ENCODE data around the gene NPC2. TPM values are rescaled to one million over a fixed set of nuclear protein-coding genes. Genes with fewer than 3 reads are reported as not detected.

NPC2 gene
- total and polyA plus RNA-seq, 4 donors, result 204 to 389 (median 261) TPM

DNA sequence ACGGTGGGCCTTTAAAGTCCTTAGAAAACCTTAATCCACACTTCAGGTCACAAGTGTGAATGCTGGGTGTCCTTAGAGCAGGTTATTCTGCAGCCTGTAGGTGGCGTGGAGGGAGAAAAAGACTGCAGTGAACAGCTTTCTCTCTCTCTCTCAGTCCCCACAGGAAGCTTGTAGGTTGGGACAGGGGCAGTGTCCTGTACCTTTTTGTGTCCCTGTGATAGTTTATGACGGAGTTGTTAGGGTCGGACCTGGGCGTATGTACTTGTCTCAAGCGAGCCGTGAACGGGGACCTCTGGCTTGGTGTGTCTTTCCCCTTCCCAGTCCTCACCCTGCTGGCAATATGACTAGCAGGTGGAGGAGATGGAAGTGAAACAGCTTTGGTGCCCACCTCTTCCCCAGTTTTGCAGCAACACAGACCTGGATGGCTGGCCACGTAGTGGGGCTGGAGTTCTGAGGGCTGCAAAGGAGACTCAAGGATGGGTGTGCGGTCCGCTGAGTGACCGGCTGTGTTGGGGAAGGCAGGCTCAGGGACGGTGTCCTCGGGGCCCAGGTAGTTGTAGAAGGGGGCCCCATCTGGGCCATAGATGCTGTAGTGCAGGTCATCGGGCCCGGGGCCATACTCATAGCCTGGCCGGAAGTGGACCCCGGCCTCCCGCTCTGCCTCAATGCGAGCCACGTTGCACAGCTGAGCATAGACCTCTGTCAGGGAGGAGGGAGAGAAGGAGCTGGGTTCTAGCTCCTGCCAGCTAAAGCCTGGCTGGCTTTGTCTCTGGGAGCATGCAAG is 9.3 kb upstream of the NPC2 start:
- WGBS, 2 donors, result 70 to 76% methylated on average over 21 of the region's 21 CpGs
- no peaks in the 10 kb centered on the region for H3K9me3 ChIP-seq (ENCODE audit: control insufficient read depth, low read length)
- H3K36me3 ChIP-seq (ENCODE audit: control insufficient read depth in 1 of 2, insufficient read depth in 2 of 2, low read length in 1 of 2), result peaks cover 0 to 11% of the 10 kb centered on the region in 2 donors
- no peaks in the 10 kb centered on the region for H3K4me1 ChIP-seq (ENCODE audit: control insufficient read depth in 1 of 2, insufficient read depth in 2 of 2, low read length in 2 of 2)
- intact Hi-C loops (cut with DNase I), result loop anchor here (5.0 to 10.0 kb wide), 3 partner anchors 105 to 212 kb away; partner anchors contain the start of genes AREL1 (in 2 of the 2) and FCF1 (in 2 of the 2)
- H3K27me3 ChIP-seq (ENCODE audit: control insufficient read depth in 1 of 2, insufficient read depth in 2 of 2, low read length in 1 of 2), result no peaks in the 10 kb centered on the region
- H3K27ac ChIP-seq (ENCODE audit: low read depth in 1 of 2, low read length in 2 of 2), result no peak overlapping the region
- ATAC-seq (ENCODE audit: low FRiP score) (no peak), DNase-seq (peak; percentile 49 to 50)
- no peak overlapping the region for H3K4me3 ChIP-seq (ENCODE audit: low read length in 2 of 2)

DNA sequence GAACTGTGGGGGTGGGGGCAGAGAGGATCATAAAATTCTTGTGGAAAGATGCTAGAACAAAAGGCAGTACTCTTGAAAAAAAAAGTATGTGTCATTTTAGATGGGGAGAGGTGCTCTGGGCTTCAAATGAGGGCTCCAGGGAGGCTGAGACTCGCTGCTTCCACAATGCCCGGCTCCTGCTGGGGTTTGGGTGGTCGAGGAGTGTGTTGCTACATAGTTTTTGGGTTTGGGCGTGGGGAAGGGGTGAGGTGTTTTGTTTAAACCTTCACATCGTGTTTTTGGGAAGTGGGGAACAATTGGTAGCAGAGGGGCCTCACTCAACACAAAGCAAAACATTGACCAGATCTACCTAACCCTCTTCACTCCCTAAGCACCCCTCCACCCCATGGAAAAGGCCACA is 8.6 kb upstream of the NPC2 start:
- DNase-seq (no peak), ATAC-seq (ENCODE audit: low FRiP score) (no peak)
- Histone ChIP-seq H3K9me3 (ENCODE audit: control insufficient read depth, low read length) (no peaks in the 10 kb centered on the region), H3K27me3 (ENCODE audit: control insufficient read depth in 1 of 2, insufficient read depth in 2 of 2, low read length in 1 of 2) (no peaks in the 10 kb centered on the region), H3K27ac (ENCODE audit: low read depth in 1 of 2, low read length in 2 of 2) (peak overlapping the region in 1 of 2 donors; percentile 4), H3K36me3 (ENCODE audit: control insufficient read depth in 1 of 2, insufficient read depth in 2 of 2, low read length in 1 of 2) (peaks cover 0 to 11% of the 10 kb centered on the region in 2 donors), H3K4me1 (ENCODE audit: control insufficient read depth in 1 of 2, insufficient read depth in 2 of 2, low read length in 2 of 2) (no peaks in the 10 kb centered on the region), H3K4me3 (ENCODE audit: low read length in 2 of 2) (no peak overlapping the region)
- intact Hi-C loops (cut with DNase I), result loop anchor here (2.0 to 10.0 kb wide), 4 partner anchors 106 to 213 kb away; partner anchors contain the start of genes AREL1 (in 2 of the 2) and FCF1 (in 2 of the 2)
- WGBS, 2 donors, result 69 to 73% methylated on average over 5 of the region's 5 CpGs

- DNase-seq (peak; percentile 84 to 94), ATAC-seq (ENCODE audit: low FRiP score) (peak; percentile 60)
- Histone ChIP-seq H3K27ac (ENCODE audit: low read depth in 1 of 2, low read length in 2 of 2) (peak overlapping the region in 1 of 2 donors; percentile 24), H3K9me3 (ENCODE audit: control insufficient read depth, low read length) (no peaks in the 10 kb centered on the region), H3K27me3 (ENCODE audit: control insufficient read depth in 1 of 2, insufficient read depth in 2 of 2, low read length in 1 of 2) (no peaks in the 10 kb centered on the region), H3K36me3 (ENCODE audit: control insufficient read depth in 1 of 2, insufficient read depth in 2 of 2, low read length in 1 of 2) (peaks cover 0 to 11% of the 10 kb centered on the region in 2 donors), H3K4me1 (ENCODE audit: control insufficient read depth in 1 of 2, insufficient read depth in 2 of 2, low read length in 2 of 2) (no peaks in the 10 kb centered on the region), H3K4me3 (ENCODE audit: low read length in 2 of 2) (no peak overlapping the region)
- intact Hi-C loops (cut with DNase I), result loop anchor here (2.0 to 10.0 kb wide), 4 partner anchors 106 to 214 kb away; partner anchors contain the start of genes AREL1 (in 2 of the 2) and FCF1 (in 2 of the 2)
- 55 to 57% methylated on average over 16 of the region's 16 CpGs for WGBS, 2 donors
Measured at GRCh38 chr14:74501135-74501614, 8.1 kb upstream of the NPC2 start.

- Histone ChIP-seq H3K4me1 (ENCODE audit: control insufficient read depth in 1 of 2, insufficient read depth in 2 of 2, low read length in 2 of 2) (no peaks in the 10 kb centered on the region), H3K9me3 (ENCODE audit: control insufficient read depth, low read length) (no peaks in the 10 kb centered on the region), H3K27ac (ENCODE audit: low read depth in 1 of 2, low read length in 2 of 2) (peak overlapping the region in 1 of 2 donors; percentile 24), H3K4me3 (ENCODE audit: low read length in 2 of 2) (no peak overlapping the region), H3K27me3 (ENCODE audit: control insufficient read depth in 1 of 2, insufficient read depth in 2 of 2, low read length in 1 of 2) (no peaks in the 10 kb centered on the region), H3K36me3 (ENCODE audit: control insufficient read depth in 1 of 2, insufficient read depth in 2 of 2, low read length in 1 of 2) (peaks cover 0 to 11% of the 10 kb centered on the region in 2 donors)
- DNase-seq (peak; percentile 38 to 61), ATAC-seq (ENCODE audit: low FRiP score) (peak; percentile 2)
- intact Hi-C loops (cut with DNase I), result loop anchor here (2.0 to 10.0 kb wide), 4 partner anchors 107 to 214 kb away; partner anchors contain the start of genes AREL1 (in 2 of the 2) and FCF1 (in 2 of the 2)
- 73 to 76% methylated on average over 10 of the region's 10 CpGs for WGBS, 2 donors
Measured at GRCh38 chr14:74500417-74501134, 7.5 kb upstream of the NPC2 start.

DNA sequence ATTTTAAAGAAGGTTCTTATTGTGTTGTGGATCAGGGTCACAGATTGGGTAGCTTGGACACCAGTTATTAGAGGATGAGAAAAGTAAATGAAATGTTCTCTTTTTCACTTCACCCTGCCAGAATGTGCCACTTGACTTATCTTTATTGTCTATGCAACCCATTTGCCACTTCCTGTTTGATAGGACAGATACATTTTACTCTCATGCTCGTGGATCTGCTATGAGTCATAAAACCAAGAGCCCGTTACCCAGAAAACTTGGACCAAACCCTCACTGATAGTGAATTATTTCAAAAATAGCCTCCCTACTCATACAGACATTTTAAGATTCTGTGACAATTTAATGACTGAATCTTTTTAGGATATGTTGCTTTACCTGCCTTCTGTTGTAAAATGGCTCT is 2.3 kb upstream of the NPC2 start:
- H3K36me3 ChIP-seq (ENCODE audit: control insufficient read depth in 1 of 2, insufficient read depth in 2 of 2, low read length in 1 of 2), result peaks cover 0 to 1% of the 10 kb centered on the region in 2 donors

GRCh38 chr14:74493343-74494261 is 497 bp upstream of the NPC2 start, which contains the start of gene ISCA2:
ISCA2 (plus strand) TSS chr14:74493765; CDS start chr14:74493775, 10 bp downstream.
- H3K27me3 ChIP-seq (ENCODE audit: control insufficient read depth in 1 of 2, insufficient read depth in 2 of 2, low read length in 1 of 2), result no peaks in the 10 kb centered on the region
- ATAC-seq (ENCODE audit: low FRiP score), result peak; percentile 98
- DNase-seq, result peak; percentile 100
- WGBS, 2 donors, result 0 to 1% methylated on average over 60 to 73 of the region's 73 CpGs
- no peaks in the 10 kb centered on the region for H3K36me3 ChIP-seq (ENCODE audit: control insufficient read depth in 1 of 2, insufficient read depth in 2 of 2, low read length in 1 of 2)
- H3K4me1 ChIP-seq (ENCODE audit: control insufficient read depth in 1 of 2, insufficient read depth in 2 of 2, low read length in 2 of 2), result peaks cover 4 to 5% of the 10 kb centered on the region in 2 donors
- peak within 1 kb of the TSS in 1 of 2 donors; percentile 69 for H3K27ac ChIP-seq (ENCODE audit: low read depth in 1 of 2, low read length in 2 of 2)
- H3K4me3 ChIP-seq (ENCODE audit: low read length in 2 of 2), result peak within 1 kb of the TSS; percentile 62 to 88
- H3K9me3 ChIP-seq (ENCODE audit: control insufficient read depth, low read length), result no peaks in the 10 kb centered on the region
- intact Hi-C loops (cut with DNase I), result loop anchor here in 1 of 2 donors (10.0 kb wide), 1 partner anchor 301 kb away; no protein-coding TSS in a partner anchor

More for the DNA sequence above, 2.3 kb upstream of the NPC2 start:
- DNase-seq, result no peak
- intact Hi-C loops (cut with DNase I), result loop anchor here in 1 of 2 donors (10.0 kb wide), 1 partner anchor 299 kb away; no protein-coding TSS in a partner anchor
- 0 to 3% methylated on average over 2 of the region's 2 CpGs for WGBS, 2 donors
- Histone ChIP-seq H3K4me1 (ENCODE audit: control insufficient read depth in 1 of 2, insufficient read depth in 2 of 2, low read length in 2 of 2) (peaks cover 4 to 5% of the 10 kb centered on the region in 2 donors), H3K9me3 (ENCODE audit: control insufficient read depth, low read length) (no peaks in the 10 kb centered on the region), H3K27ac (ENCODE audit: low read depth in 1 of 2, low read length in 2 of 2) (no peak overlapping the region), H3K27me3 (ENCODE audit: control insufficient read depth in 1 of 2, insufficient read depth in 2 of 2, low read length in 1 of 2) (no peaks in the 10 kb centered on the region), H3K4me3 (ENCODE audit: low read length in 2 of 2) (no peak overlapping the region)
- ATAC-seq (ENCODE audit: low FRiP score), result no peak

GRCh38 chr14:74491956-74492775 is 939 bp downstream of the NPC2 start:
- no peak for DNase-seq
- intact Hi-C loops (cut with DNase I), result loop anchor here in 1 of 2 donors (10.0 kb wide), 1 partner anchor 303 kb away; no protein-coding TSS in a partner anchor
- 8% methylated on average over 20 of the region's 20 CpGs for WGBS, 2 donors
- H3K9me3 ChIP-seq (ENCODE audit: control insufficient read depth, low read length), result no peaks in the 10 kb centered on the region
- no peak overlapping the region for H3K27ac ChIP-seq (ENCODE audit: low read depth in 1 of 2, low read length in 2 of 2)
- H3K36me3 ChIP-seq (ENCODE audit: control insufficient read depth in 1 of 2, insufficient read depth in 2 of 2, low read length in 1 of 2), result no peaks in the 10 kb centered on the region
- H3K4me3 ChIP-seq (ENCODE audit: low read length in 2 of 2), result peak overlapping the region; percentile 52 to 88
- peaks cover 4 to 5% of the 10 kb centered on the region in 2 donors for H3K4me1 ChIP-seq (ENCODE audit: control insufficient read depth in 1 of 2, insufficient read depth in 2 of 2, low read length in 2 of 2)
- ATAC-seq (ENCODE audit: low FRiP score), result no peak
- no peaks in the 10 kb centered on the region for H3K27me3 ChIP-seq (ENCODE audit: control insufficient read depth in 1 of 2, insufficient read depth in 2 of 2, low read length in 1 of 2)

Measured in aorta (tissue), 5 donors.